Prostate gland (tissue), 2 donors: ENCODE data around the gene MATK. TPM values are rescaled to one million over a fixed set of nuclear protein-coding genes. Genes with fewer than 3 reads are reported as not detected.

Experiments used
- DNase-seq: peaks from one replicate; pipeline ENCODE4 v3.0.0-alpha.2; 2019; ENCODE audit warnings: low spot score
- H3K27ac ChIP-seq, 2 donors: fragments of 200-600 bp; sonication (generic); 2 replicates each; pipeline ENCODE4 v1.5.1; 2017 to 2019
- H3K27me3 ChIP-seq: fragments of 200-600 bp; sonication (generic); replicated peaks from 2 replicates; pipeline ENCODE4 v1.5.1; 2019; ENCODE audit not compliant: insufficient read depth
- H3K36me3 ChIP-seq, 2 donors: fragments of 200-600 bp; sonication (generic); 1 replicate in 1 of 2; 2 replicates in 1 of 2; pipeline versions ENCODE4 v1.5.1 to v1.8.1; 2017 to 2019
- H3K4me1 ChIP-seq: fragments of 200-600 bp; sonication (generic); replicated peaks from 2 replicates; pipeline ENCODE4 v1.5.1; 2019
- H3K4me3 ChIP-seq, 2 donors: fragments of 200-600 bp; sonication (generic); 2 replicates each; pipeline ENCODE4 v1.5.1; 2017 to 2019
- H3K9me3 ChIP-seq: fragments of 200-600 bp; sonication (generic); 2 replicates; pipeline ENCODE4 v1.5.1; 2017
- CTCF ChIP-seq, 4 experiments: fragments of 200-600 bp in 2 of 4; fragments of 450-650 bp in 2 of 4; sonication (generic) in 2 of 4; IDR thresholded peaks; 1 replicate in 3 of 4; 2 replicates in 1 of 4; pipeline ENCODE4 v1.5.1; 2016 to 2019; ENCODE audit warnings: antibody characterized with exemption in 4 of 4, mild to moderate bottlenecking in 2 of 4, moderate library complexity in 2 of 4
- POLR2A ChIP-seq: fragments of 450-650 bp; IDR thresholded peaks from one replicate; pipeline ENCODE4 v1.6.1; 2016; ENCODE audit warnings: antibody characterized with exemption, mild to moderate bottlenecking
- POLR2AphosphoS5 ChIP-seq: sonication (generic); formaldehyde crosslinking; IDR thresholded peaks from one replicate; pipeline ENCODE4 v1.6.1; 2017; ENCODE audit warnings: antibody characterized with exemption
- WGBS: methylation state at CpG from one replicate; pipeline ENCODE4 v1.1.5; 2018; 5-methylcytosine and 5-hydroxymethylcytosine counted together
- intact Hi-C: fragments of 100-400 bp; cut with DNase I; formaldehyde crosslinking; loops from one replicate; pipeline ENCODE4 v1.14.2; 2022
- total RNA-seq, 2 donors: library from RNA; depleted of rRNA; stranded (reverse); fragments of >200 nt; gene quantifications; one replicate each; pipeline ENCODE4 v1.1.0, GENCODE V29; 2016

MATK gene
- total RNA-seq, 2 donors from 2014 or later: 1.9 to 4.4 TPM

- TF ChIP-seq POLR2AphosphoS5: no peak
- TF ChIP-seq POLR2A: no peak
- TF ChIP-seq CTCF (IDR thresholded peaks at IDR 0.05): no peak
- no peak overlapping the region for H3K27ac ChIP-seq
- H3K9me3 ChIP-seq: no peaks in the 10 kb centered on the region
- intact Hi-C loops: no loop called here
- H3K36me3 ChIP-seq: no peaks in the 10 kb centered on the region
- DNase-seq: no peak
- no peaks in the 10 kb centered on the region for H3K27me3 ChIP-seq
- 91% methylated on average over 4 of the region's 4 CpGs for WGBS
- H3K4me3 ChIP-seq: no peak overlapping the region
- peaks cover 2% of the 10 kb centered on the region for H3K4me1 ChIP-seq
Observed at GRCh38 chr19:3814648-3815047, 28.5 kb upstream of the MATK start.

GRCh38 chr19:3813473-3814392 is 27.6 kb upstream of the MATK start:
- Histone ChIP-seq H3K27ac (no peak overlapping the region), H3K27me3 (no peaks in the 10 kb centered on the region), H3K4me1 (peaks cover under 1% of the 10 kb centered on the region), H3K4me3 (no peak overlapping the region), H3K36me3 (no peaks in the 10 kb centered on the region), H3K9me3 (no peaks in the 10 kb centered on the region)
- 76% methylated on average over 22 of the region's 22 CpGs for WGBS
- no peak for DNase-seq
- TF ChIP-seq POLR2A (no peak), POLR2AphosphoS5 (no peak), CTCF (IDR thresholded peaks at IDR 0.05) (no peak)
- intact Hi-C loops: no loop called here

GRCh38 chr19:3810708-3811355 is 24.7 kb upstream of the MATK start:
- Histone ChIP-seq H3K4me1 (no peaks in the 10 kb centered on the region), H3K4me3 (no peak overlapping the region), H3K27me3 (no peaks in the 10 kb centered on the region), H3K27ac (no peak overlapping the region), H3K9me3 (no peaks in the 10 kb centered on the region), H3K36me3 (no peaks in the 10 kb centered on the region)
- intact Hi-C loops: no loop called here
- DNase-seq: no peak
- TF ChIP-seq POLR2AphosphoS5 (no peak), POLR2A (no peak), CTCF (IDR thresholded peaks at IDR 0.05) (no peak)
- WGBS: 83% methylated on average over 34 of the region's 38 CpGs

GRCh38 chr19:3809881-3810707 is 23.9 kb upstream of the MATK start:
- H3K9me3 ChIP-seq: no peaks in the 10 kb centered on the region

More at GRCh38 chr19:3809881-3810707, 23.9 kb upstream of the MATK start:
- Histone ChIP-seq H3K36me3 (no peaks in the 10 kb centered on the region), H3K27me3 (no peaks in the 10 kb centered on the region), H3K27ac (no peak overlapping the region), H3K4me3 (no peak overlapping the region), H3K4me1 (no peaks in the 10 kb centered on the region)
- intact Hi-C loops: no loop called here
- TF ChIP-seq POLR2AphosphoS5 (no peak), CTCF (IDR thresholded peaks at IDR 0.05) (no peak), POLR2A (no peak)
- WGBS: 66% methylated on average over 26 of the region's 26 CpGs
- DNase-seq: no peak
